Choroid plexus epithelial cell (primary cell): ENCODE results near the gene DBNL.

Experiments used
- DNase-seq: peaks from one replicate; pipeline ENCODE4 v3.0.0-alpha.2; 2010; ENCODE audit warnings: low read depth
- H3K4me3 ChIP-seq: 2 replicates; pipeline ENCODE4 v1.5.1; 2011; ENCODE audit warnings: low read depth, mild to moderate bottlenecking, control low read depth, low read length, moderate library complexity
- CTCF ChIP-seq: conservative IDR thresholded peaks from 2 replicates; pipeline ENCODE4 v1.5.1; 2011; ENCODE audit warnings: low read depth, mild to moderate bottlenecking, control low read depth, inconsistent platforms, low read length, moderate library complexity

Gene DBNL

GRCh38 chr7:44048031-44048795, 3.7 kb downstream of the DBNL start:
- no peak for DNase-seq
- TF ChIP-seq CTCF: no peak
- no peak overlapping the region for H3K4me3 ChIP-seq

DNA sequence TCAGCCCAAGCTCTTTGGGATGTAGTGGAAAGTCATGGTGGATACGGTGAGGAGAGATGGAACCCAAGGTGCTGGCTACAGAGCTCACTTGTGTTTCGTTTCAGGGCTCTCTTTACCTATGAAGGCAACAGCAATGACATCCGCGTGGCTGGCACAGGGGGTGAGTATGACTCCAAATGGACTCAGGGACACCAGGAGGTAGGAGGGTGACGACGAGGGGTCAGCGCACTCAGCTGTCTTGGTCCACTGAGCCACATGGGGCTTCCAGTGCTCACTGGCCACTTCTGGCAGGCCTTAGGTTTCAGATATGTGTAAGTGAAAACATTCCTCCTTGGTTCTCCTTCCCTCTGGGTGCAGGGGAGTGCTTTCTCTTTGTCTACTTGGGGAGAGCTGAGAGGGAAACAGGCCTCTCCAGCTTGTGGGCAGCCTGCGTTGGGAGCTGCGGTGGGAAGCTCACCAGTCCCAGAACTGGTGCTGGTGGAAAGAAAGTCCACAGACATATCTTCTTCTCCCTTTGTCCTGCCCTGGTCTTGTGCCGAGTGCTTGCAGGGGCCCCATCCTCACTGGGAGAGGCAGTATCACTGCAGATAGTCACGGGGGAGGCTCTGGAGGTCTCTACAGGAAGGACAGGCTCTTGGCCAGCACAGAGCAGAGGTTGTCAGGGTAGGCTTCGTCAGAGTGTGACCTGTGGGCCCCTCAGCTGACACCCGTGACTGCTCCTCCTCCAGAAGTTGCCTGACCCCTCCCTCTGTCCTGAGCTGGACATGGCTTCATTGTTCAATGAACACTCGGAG, 5.8 kb downstream of the DBNL start:
- no peak for TF ChIP-seq CTCF
- no peak for DNase-seq
- H3K4me3 ChIP-seq: no peak overlapping the region

GRCh38 chr7:44050915-44051560, 6.5 kb downstream of the DBNL start:
- no peak for TF ChIP-seq CTCF

GRCh38 chr7:44051611-44052220, 7.2 kb downstream of the DBNL start:
- TF ChIP-seq CTCF: no peak
- H3K4me3 ChIP-seq: no peak overlapping the region
- DNase-seq: no peak

More at GRCh38 chr7:44050915-44051560, 6.5 kb downstream of the DBNL start:
- DNase-seq: no peak
- no peak overlapping the region for H3K4me3 ChIP-seq

DNA sequence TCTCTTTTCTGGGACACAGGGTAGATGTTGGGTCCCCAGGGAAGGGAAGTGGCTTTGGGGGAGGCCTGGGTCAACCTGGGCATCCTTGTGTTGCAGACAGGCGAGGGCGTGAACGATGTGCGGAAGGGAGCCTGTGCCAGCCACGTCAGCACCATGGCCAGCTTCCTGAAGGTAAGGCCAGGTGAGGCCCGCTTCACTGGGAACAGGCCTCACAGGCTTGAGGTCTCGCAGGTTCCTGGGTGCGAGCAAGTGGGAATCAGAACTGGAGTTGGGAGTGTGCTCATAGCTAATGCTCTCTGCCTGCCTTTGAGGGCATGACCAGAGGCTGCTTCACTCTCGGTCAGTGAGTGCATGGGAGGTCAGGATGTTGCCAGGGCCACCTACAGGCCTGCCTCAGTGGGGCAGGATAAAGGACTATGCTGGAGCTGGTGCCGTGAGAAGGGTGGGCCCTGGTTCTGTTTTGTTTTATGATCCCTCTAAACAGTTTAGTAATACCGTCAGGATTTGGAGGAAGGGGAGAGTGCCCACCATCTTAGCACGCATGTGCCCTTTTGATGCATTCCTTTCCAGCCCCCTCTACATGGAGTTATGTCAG, 8.4 kb downstream of the DBNL start:
- no peak for TF ChIP-seq CTCF
- H3K4me3 ChIP-seq: no peak overlapping the region
- no peak for DNase-seq

DNA sequence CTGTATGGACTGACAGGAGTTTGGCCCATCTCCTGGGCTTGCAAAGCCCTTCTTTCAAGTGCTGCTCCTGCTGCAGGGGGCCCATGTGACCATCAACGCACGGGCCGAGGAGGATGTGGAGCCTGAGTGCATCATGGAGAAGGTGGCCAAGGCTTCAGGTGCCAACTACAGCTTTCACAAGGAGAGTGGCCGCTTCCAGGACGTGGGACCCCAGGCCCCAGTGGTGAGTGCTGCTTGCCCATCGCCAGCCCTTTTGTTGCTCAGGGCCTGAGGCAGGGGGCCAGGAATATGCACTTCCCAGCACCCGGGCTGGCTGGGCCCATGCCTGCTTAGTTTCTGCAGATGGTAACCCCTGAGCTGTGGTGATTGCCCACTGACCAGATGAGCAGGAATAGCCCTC, 12.2 kb downstream of the DBNL start:
- no peak for TF ChIP-seq CTCF
- no peak overlapping the region for H3K4me3 ChIP-seq
- no peak for DNase-seq
